Hematopoietic multipotent progenitor cell treated with erythropoietin and hydrocortisone succinate and interleukin-3 and kit ligand, for 4 days (in vitro differentiated cells): ENCODE results near the gene SCD5.

ENCODE experiments used
- DNase-seq: peaks from one replicate; pipeline ENCODE4 v3.0.0-alpha.2; 2015

The SCD5 gene

DNA sequence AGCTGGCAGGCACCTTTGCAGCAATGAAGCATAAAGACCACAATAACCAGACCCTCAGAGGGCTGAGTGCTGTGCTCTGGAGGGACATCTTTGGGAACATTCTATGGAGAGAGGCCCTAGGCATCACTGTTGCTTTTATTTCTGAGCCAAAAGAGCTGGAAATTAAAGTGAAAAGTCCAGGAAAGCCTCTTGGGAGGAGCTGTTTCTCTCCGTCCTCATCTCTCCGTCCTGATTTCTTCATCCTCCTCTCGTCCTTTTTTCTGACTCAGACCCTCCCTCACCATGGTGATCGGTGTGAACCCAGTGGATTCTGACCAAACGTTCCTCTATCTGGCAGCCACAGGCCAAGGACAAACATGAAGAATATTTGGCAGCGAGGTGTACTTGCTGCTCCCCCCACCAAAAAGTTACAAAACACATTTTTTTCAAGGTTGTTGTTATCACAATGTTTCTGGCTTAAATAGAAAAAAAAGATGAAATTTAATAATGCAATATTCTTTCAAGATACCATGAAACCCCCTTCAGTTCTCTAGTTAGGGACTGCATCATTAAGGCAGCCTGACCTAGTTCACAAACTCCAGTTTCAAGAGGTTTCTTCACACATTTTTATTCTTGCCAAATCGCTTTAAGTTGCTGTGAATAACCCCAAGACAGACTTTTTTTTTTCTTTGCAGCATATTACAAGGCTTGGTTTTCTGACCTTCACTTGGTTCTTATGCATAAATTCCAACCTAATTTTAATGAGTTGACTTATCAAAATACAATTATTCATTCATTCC lies 80.2 kb downstream of the SCD5 start:
- DNase-seq, result no peak

DNA sequence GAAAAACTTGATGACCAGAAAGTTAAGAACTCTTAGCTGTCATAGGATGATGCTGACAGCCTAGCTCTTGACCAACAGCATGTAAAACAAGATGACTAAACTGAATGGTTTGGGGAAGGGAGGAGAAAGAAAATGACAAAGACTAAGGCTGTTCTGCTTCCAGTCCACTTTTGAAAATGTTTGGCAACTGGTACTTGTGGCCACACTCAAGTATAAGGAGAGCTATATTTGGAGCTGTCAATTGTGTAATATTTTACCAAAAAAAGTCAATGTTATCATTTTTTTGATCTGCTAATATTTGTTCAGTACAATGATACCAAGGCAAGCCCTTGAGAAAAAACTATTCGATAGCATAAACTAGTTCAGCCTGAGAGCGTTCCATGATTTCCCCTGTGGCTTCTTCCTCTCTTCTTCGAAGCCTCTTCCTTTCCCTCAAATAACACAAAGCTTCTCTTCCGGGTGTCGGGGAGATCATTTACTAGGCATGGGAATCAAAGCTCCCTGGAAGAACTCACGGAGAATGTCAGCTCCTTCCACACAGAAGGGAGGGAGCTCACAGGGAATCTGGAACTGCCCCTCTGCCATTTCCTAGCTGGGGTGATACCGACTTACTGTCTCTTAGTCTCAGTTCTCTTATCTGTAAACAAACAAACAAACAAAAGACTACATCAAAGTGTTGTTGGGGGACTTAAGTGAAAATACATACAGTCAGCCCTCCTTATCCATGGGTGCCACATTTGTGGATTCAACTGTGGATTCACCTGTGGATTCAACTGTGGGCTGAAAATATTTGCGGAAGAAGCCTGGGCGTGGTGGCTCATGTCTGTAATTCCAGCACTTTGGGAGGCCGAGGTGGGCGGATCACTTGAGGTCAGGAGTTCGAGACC lies 82.6 kb downstream of the SCD5 start:
- DNase-seq, result peak; percentile 26

DNA sequence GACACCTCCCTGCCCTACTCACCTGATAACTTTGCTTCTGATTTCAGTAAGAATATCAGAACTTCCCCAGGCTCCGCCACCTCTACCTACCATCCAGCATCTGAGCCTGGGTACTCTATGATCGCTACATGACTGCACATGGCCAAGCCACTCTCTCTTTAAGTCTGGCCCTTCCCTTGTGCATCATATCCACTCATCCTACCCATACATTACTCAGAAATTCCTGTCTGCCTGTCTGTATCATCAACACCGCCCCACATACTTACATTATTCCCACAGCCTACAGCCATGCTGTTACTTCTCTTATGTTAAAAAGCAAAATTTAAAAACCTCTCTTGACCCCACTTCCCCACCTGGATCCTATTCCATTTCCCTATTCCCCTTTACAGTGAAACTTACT lies 84.7 kb downstream of the SCD5 start:
- no peak for DNase-seq

DNA sequence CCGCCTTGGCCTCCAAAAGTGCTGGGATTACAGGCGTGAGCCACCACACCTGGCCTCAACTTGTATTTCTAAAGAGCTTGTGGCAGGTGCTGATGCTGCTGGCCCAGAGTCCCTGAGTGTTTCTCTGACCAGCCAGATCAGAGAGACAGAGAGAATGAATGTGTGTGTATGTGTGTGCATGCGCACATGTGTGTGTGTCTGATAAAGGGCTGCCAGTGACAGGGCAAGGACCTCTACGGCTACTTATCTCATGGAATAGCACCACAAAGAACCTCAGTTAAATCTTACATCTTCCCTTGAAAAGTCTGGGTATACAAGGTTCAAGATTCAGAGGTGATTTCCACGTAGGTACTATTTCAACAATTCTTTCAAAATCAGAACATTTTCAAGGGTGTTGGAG lies 86.0 kb downstream of the SCD5 start:
- peak; percentile 70 for DNase-seq

DNA sequence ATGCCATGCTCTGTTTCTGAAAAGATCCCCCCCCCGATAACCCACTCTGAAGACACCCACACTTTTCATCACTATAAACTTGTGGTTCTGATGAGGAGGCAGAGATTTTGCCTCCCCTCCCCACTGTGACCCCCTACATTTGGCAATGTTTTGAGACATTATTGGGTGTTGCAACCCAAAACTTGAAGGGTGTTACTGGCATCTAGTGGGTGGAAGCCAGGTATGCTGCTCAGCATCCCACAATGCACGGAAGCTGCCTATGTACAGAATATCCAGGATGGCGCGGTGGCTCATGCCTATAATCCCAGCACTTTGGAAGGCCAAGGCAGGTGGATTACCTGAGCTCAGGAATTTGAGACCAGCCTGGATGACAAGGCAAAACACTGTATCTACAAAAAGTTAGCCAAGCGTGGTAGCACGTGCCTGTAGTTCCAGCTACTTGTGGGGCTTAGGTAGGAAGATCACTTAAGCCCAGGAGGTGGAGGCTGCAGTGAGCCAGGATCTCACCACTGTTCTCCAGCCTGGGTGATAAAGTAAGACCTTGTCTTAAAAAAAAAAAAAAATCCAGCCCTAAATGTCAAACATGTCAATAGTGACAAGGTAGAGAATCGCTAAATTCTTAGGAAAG lies 87.3 kb downstream of the SCD5 start:
- no peak for DNase-seq

DNA sequence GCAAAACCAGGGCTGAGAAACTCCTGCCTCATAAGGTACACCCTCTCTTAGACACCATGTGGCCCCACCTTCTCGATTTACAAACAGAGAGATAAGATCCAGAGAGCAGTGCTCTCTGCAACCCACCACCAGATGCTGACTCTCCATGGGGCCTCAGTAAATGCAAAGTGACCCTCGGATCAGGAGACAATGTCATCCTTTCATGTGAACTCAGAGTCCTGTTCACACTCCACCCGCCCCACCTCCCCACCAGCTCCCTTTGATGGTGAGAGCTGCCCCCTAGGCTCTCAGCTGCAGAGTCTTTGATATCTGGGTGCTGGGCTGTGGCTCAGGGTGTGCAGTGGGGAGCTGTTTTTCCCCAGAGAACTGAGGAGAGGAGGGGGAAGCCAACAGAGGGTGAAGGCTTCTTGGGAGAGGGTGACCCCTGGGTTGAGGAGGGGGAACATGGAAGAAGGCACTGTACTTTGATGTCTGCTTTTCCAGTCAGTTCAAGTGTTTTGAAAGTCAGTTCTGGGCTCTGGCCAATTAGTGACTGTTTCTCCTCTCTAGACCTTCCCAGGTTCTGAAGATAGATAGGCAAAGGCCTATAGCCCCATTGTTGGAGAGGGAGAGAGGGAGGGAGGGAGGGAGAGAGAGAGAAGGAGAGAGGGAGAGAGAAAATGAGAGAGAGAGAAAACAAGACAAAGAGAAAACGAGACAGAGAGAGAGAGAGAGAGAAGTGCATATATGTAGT lies 88.2 kb downstream of the SCD5 start:
- DNase-seq, result no peak

DNA sequence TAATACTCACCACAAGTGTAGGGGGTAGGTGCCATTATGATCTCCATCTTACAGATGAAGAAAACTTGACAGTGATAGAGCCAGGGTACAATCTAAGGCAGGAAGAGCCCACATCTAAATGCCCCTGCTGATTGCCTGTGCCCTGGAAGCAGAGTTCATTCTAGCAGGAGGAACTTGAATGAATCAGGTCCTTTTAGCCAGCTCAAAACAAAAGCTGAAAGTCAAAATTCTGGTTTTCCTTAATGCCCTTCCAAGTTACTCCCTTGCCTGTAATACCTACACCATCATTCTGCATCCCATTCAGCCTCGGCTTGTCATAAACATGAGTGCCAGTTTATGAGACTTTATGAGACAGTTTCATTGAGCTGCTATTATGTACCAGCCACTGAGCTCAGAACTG lies 89.6 kb downstream of the SCD5 start:
- DNase-seq, result no peak

DNA sequence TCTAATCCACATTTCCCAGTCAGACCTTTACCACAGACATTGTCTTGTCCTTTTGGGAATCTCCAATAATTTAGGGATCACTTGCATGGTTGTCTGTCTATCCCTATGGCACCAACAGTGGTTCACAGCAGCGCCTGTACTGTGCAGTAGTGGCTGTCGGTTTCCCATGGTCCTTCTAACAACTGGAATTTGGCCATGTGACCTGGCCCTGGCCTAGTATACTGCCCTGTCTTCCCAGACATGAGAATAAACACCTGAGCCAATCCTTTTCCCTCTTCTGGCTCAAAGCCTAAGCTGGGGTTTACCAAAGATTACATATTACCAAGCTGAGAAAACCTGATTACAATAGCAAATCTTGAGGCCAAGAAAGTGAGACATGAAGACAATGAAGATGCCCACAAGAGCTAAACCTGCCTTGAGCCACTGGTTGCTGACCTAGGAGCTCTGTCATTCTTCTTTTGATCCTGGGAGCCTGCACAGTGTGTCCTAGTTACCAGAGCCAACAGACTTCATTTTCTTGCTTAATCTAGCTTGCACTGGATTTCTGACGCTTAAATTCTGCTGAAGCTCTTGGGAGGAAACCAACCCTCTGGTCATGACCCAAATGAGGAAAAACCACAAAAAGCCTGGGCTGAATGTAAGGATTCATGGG lies 92.1 kb downstream of the SCD5 start:
- no peak for DNase-seq

DNA sequence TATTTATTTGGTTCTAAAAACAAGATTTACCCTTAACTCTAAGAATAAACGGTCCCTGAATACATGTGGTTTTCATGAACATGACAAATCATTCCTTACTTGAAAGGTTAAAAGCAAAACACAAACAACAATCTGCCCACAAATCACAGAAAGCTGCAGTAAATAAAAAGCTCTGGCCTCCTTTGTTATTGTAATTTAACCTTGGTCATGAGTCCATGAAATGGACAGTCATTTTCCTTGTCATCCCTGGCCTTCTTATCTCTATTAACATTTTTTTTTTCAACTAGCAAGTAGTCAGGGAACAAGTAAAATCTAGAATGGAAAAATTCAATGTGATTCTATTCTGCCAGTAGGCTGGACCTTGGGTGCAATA lies 92.7 kb downstream of the SCD5 start:
- no peak for DNase-seq

DNA sequence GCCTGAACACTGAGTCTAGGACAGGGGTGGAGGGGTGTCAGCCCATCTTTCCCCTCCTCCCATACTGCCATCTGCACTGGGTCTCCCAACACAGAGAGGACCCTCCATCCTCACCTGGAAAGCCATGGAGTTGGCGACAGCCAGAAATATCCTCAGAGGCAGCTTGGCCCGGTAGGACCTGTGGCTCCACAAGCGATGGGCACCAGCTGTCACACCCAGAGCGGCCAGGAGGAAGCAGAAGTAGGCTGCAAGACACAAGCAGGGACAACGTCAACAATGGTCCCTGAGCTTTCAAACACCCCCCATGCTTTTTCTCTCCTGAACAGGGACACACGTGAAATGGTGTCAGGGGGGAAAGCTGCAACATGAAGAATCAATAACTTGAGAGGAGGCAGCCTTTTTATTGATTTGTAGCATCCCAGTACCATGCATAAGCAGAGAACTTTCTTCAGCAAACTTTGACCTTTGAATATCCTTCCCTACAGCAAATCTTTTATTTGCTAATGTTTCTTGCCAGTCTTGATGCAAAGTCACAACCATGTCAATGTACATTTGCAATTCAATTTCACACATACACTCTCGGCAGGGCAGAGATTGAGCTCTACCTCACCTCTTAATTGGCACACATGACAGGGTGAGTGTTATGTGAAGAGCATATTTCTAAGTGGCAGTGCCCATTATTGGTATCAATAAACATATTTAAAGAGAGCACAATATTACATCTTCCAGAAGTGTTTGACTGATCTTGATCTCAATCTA lies 93.2 kb downstream of the SCD5 start:
- no peak for DNase-seq

DNA sequence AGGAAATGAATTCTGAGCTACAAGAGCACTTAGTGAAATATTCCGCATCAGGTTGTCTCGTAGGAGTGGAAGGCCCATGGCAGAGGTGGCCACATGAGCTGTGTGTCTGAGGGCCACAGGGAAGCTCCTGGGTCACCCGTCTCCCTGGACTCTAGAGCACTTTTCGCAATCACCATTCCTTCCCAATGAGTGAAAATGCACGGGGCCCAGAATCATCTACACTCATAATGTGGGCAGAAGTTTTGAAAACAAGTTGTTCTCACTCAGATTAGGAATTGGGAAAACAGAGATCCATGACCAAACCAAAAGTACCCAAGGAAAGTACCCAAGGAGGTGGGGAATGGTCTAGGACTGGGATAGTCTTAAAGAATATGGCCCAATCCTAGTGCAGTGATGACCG lies 94.4 kb downstream of the SCD5 start:
- DNase-seq, result no peak

DNA sequence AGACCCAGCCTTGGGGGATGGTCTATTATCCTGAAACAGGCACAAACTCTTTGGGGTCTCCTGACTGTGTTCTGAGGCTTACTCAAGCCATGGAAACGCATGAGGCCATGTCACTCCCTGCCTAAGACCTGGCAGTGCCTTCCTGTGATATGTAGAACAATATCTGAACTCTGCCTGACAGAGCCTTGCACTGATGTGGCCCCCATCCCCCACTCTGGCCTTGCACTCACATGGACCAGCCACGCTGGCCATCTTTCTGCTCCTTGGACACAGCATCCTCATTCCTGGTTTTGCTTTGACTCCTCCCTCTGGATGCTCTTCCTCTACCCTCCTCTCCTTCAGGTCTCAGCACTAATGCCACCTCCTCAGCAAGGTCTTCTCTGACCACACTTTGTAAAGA lies 100.2 kb downstream of the SCD5 start:
- no peak for DNase-seq

DNA sequence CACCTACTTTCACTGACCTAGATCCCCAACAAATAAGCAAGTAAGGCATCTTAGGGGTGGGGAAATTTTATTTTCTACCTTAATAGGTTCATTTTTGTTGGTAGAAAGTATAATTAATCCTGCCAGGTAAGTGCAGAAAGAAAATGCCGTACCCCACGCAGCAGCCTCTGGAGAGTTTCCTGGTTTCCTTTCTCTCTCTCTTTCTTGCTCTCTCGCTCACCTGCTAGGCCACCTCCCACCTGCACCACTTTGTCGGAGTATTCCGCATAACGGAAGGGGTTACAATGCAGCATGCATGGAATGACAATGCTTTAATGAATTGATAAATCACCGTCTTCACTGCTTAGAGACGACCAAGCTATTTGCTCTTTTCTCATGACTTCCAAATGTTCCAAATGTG lies 101.0 kb downstream of the SCD5 start:
- DNase-seq, result no peak

DNA sequence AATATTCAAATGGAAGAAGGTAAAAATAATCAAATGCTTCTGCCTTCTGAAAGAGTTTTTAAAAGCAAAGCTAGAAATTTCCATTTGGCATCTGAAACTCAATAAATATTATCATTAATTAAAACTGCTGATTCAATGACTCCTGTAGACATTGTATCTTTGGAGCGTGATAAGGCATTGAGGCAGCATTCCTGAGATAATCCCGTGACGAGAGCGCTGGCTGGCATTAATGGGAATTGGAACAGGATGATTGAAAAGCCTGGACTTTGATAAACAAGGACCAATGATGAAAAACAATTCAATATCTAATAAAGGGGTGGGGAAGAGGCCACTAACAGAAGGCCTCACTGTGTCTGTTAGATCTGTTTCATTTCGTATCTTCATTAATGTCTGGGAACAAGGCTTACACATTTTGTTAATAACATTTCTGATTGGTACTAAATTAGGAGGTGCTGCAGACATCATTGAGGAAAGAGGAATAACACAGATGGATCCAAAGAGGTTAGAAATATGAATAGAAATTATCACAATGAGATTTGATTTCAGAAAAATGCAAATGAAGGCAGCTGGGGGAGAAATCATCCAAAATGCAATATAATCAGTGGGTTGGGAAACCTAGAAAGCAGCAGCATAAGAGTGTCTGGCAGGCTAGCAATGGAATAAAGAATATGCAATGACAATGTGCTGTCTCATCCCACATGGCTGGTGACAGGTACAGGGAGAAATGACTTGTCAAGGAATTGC lies 102.3 kb downstream of the SCD5 start:
- no peak for DNase-seq

DNA sequence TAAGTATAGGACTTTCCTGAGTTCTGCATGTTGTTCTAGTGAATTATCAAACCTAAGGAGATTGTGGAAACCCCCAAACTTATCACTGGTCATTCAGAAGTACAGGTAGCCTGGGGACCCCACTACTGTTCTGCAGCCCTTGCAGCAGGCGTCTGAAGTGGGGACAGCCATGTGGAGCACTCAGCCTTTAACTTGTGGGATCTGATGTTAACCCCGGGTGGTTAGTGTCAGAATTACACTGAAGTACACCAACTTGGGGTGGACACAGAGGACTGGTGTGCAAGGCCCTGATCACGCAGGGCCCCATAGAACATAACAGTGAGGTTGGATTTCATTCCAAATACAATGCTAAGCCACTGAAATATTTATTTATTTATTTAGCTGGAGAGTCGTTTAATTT lies 103.7 kb downstream of the SCD5 start:
- peak; percentile 15 for DNase-seq

DNA sequence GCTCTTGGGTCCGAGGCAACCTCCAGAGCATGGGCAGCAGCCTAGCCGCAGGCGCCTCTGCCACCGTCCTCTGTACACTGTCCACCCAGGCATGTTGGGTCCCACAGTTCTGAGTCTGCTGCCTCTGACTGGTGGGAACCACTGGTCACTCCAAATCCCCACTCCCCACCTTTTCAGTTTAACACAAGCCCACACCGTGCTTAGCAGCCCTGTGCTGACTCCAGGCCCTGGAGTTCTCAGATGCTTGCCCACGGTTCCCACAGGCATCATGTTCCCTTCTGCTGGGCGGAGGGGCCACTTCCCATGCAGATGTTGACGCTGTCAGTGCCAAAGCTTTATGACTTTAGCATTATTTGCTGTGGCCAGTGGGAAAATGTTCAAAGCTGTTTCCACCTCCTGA lies 104.5 kb downstream of the SCD5 start:
- DNase-seq, result no peak

DNA sequence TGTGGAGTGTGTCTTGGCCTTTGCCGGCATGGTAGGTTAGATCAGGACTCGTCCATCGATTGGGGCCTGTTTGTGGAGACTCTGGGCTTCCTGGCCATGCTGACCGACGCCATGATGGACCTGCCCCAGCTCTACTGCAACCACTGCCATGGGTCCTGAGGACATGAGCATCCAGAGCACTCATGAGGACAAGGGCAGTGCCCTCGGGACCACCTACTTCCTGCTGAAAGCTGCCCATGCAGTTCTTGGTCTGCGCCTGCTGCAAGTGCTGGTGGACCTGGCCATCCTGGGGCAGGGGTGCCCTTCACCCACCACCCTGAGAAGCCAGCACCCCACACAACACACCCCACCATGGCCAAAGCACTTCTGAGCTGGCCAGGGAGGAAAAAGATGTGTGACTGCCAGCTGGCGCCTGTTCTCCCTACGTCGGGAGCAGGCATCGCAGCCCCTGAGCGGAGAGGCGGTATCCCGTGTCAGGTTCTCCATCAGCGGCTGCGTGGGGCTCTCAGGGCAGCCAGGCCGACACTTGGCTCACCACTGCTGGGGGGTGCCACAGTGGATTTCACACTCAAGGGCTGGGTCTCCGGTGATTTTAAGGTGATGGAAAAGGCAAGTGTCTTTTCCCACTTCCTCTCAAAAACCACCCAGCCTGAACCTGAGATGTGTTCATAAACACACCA lies 106.4 kb downstream of the SCD5 start:
- no peak for DNase-seq

DNA sequence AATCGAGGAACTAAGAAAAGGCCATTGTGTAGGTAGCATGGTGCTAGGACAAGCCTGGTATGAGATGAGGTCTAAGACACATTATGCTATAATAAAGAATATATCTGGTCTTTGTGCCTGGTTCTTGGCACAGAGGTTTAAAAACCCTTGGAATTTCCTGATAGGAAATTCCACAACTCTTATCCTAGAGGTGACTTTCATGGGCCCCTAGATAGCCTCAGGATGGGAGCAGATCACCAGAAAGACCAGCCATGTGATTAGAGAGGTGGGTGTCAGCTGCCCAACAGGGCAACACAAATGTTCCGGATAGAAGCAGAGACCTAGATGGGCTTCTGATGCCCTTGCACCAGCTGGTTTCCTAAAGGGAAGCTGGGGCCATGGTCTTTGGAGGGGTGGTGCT lies 107.2 kb downstream of the SCD5 start:
- DNase-seq, result no peak

DNA sequence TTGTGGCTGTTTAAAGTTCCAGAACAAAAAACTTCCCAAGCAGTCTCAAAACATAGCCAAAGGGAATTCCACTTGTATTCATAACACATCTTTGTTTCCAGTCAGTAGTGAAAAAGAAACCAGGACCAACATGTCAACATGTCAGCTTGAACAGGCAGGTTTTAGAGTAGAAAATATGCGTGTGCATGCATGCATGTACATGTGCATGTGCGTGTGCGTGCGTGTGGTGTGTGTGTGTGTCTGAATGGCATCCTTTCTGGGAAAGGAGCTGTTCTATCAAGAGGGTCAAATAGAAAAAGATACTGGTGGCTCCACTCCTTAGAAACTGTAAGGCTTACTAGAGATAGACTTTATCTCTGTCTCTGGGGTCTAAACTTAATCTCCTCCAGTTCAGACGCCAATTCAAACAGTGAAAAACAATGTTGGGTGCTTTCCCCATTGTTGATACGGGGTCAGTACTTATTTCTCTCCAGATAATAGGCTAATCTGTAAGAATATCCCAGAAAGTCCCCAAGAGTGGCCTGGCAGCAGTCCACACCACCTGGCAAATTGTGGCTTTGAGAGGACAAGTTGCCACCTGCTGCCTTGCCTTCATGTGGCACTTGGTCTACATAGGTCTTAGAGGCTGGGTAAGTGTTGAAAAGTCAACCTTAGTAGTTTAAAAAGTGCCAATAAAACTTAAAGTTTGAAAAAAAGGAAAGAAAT lies 110.4 kb downstream of the SCD5 start:
- DNase-seq, result peak; percentile 73

DNA sequence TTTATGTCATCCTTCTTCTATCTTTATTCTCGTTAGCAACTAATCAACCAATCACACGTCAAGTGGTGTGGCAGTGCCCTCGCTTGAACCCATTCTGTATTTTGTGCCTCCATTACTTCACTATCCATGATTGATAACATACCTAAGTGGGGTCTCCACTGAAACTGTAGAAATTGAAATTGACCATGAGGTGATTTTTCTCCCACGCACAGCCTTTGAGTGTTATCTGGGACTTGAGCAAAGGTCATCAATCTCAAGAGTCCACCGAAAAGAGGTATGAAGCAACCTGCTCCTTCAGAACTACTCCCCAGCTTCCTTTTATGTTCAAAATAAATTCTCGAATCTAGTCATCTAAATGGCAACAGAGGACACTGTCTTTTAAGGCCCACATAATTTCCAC lies 111.1 kb downstream of the SCD5 start:
- DNase-seq, result no peak
